ENCODE data around the gene MTSS2.

MTSS2 gene

DNA sequence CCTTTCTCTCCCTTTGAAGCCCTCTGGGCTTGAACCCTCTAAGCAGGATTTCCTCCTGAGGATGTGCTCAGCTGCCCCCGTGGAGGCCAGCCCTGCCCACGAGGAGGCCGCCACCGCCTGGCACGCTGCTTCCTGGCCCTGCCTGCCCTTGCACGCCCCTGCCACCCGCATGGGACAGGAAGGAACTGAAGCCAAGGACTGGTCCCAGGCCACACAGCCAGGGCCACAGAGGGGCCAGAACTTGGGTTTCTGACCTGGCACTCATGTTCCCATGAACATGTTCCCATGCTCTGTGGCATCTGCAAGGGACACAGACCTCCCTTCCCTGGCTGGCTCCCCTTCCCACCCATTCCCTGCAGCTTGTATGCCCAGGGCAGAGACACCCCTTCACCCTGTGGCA lies 24.1 kb upstream of the MTSS2 start:
- no peak overlapping the region for H3K4me3 ChIP-seq (replicated peaks in 1 of 2; ENCODE audit: low read depth in 2 of 2, low read length in 2 of 2)

DNA sequence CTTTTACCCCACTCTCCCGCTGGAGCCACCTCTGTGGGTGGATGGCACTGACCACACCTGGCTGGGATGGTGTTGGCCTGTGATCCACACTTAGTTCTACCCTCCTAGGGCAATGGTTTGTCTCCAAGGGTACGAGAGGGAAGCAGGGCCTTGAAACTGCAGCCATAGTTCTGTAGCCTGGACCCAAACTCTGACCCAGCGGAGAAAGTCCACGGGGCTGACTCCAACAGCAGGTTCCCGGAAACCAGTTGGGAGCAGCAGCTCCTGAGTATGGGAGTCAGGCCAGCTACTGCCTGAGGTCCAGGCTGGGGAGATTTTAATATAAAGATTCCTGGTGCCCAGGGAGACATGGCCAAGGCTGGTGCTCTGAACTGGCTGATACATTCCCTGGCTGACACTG lies 23.6 kb upstream of the MTSS2 start:
- TF ChIP-seq, protein P1, sequence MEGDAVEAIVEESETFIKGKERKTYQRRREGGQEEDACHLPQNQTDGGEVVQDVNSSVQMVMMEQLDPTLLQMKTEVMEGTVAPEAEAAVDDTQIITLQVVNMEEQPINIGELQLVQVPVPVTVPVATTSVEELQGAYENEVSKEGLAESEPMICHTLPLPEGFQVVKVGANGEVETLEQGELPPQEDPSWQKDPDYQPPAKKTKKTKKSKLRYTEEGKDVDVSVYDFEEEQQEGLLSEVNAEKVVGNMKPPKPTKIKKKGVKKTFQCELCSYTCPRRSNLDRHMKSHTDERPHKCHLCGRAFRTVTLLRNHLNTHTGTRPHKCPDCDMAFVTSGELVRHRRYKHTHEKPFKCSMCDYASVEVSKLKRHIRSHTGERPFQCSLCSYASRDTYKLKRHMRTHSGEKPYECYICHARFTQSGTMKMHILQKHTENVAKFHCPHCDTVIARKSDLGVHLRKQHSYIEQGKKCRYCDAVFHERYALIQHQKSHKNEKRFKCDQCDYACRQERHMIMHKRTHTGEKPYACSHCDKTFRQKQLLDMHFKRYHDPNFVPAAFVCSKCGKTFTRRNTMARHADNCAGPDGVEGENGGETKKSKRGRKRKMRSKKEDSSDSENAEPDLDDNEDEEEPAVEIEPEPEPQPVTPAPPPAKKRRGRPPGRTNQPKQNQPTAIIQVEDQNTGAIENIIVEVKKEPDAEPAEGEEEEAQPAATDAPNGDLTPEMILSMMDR (IDR thresholded peaks at IDR 0.05; ENCODE audit: low read depth, low read length), result no peak
- H3K4me3 ChIP-seq (replicated peaks in 1 of 2; ENCODE audit: low read depth in 2 of 2, low read length in 2 of 2), result no peak overlapping the region
- no peak for DNase-seq (ENCODE audit: low read depth in 2 of 2)

More for the DNA sequence above, 24.1 kb upstream of the MTSS2 start:
- no peak for DNase-seq (ENCODE audit: low read depth in 2 of 2)
- TF ChIP-seq, protein P1 (IDR thresholded peaks at IDR 0.05; ENCODE audit: low read depth, low read length), result no peak

DNA sequence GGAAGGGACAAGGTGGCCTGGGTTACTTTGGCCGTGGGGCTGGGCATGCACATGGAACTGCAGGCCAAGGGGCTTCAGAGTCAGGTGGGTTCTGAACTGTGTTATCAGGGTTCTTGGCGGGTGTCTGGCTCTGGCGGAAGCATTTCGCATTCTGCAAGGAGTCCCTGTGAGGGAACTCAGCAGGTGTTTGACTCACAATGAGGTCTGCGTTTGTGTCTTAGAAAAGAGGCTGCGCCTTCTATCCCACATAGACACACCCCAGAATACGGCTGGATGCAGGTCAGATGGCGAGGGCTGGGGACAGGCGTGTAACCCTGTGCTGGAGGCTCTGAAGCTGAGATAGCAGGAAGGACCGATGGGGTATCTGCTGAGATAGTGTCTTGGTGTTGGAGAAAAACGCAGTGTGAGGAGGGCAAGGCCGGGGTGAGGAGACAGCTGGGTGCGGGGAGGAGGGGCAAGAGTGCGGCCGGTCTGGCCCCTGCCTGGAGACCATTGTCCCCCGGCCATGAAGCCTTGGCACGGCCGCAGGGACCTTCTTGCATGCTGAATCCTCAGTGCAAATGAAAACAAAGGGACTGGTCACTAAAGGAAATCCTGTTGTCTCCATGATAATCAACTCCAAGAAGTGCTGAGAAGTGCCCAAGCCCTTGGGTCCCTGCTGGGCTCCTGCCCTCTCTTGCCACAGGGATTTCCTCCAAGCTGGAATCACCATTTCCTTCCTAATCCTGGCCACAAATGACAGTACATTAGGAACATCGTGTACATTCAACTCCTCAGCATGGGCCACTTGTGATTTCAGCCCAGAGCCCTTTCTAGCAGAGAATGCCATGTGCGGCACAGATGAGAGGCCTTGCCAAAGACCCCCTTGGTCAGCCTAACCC lies 22.8 kb upstream of the MTSS2 start:
- DNase-seq (ENCODE audit: low read depth in 2 of 2), result no peak
- no peak overlapping the region for H3K4me3 ChIP-seq (replicated peaks in 1 of 2; ENCODE audit: low read depth in 2 of 2, low read length in 2 of 2)
- TF ChIP-seq, protein P1 (IDR thresholded peaks at IDR 0.05; ENCODE audit: low read depth, low read length), result no peak

DNA sequence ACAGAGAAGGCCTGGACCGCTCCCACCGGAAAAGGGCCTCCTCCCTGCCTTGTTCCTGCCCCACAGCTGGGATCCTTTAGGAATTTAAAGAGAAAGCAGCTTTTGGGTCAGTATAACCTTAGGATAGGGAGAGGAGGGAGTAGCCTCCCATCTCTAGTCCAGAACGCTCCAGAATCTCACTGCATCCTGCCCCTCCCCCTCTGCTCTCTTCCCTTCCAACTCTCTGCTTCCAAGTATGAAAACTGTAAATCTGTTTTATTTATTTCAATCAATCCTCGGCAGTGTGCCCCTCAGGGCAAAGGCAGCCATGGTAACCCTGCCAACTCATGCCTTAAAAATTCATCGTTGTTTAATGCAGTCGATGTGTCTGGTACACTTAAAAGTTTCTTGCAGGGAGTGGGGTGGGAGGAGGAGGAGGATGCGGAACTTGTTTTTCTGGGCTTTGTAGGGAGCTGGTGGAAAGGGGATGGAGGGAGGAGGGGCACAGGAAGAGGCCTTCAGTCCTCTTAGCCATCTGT lies 21.2 kb upstream of the MTSS2 start:
- TF ChIP-seq, protein P1 (IDR thresholded peaks at IDR 0.05; ENCODE audit: low read depth, low read length), result no peak
- peak; percentile 56 to 80 for DNase-seq (ENCODE audit: low read depth in 2 of 2)
- H3K4me3 ChIP-seq (replicated peaks in 1 of 2; ENCODE audit: low read depth in 2 of 2, low read length in 2 of 2), result no peak overlapping the region

GRCh38 chr16:70705056-70705455 lies 19.2 kb upstream of the MTSS2 start:
- H3K4me3 ChIP-seq (replicated peaks in 1 of 2; ENCODE audit: low read depth in 2 of 2, low read length in 2 of 2), result no peak overlapping the region
- TF ChIP-seq, protein P1 (IDR thresholded peaks at IDR 0.05; ENCODE audit: low read depth, low read length), result no peak
- DNase-seq (ENCODE audit: low read depth in 2 of 2), result no peak

GRCh38 chr16:70704586-70704985 lies 18.7 kb upstream of the MTSS2 start:
- TF ChIP-seq, protein P1 (IDR thresholded peaks at IDR 0.05; ENCODE audit: low read depth, low read length), result no peak
- H3K4me3 ChIP-seq (replicated peaks in 1 of 2; ENCODE audit: low read depth in 2 of 2, low read length in 2 of 2), result no peak overlapping the region
- DNase-seq (ENCODE audit: low read depth in 2 of 2), result no peak
